K562 (cell line): ENCODE results near the gene PPP1R9A. TPM values are rescaled to one million over a fixed set of nuclear protein-coding genes. Genes with fewer than 3 reads are reported as not detected.

Experiments
- ATAC-seq: fragments of 200-7000 bp; cut with Tn5 transposase; 3 replicates; pipeline ENCODE4 v1.9.1; 2020; ENCODE audit warnings: moderate library complexity
- BruUV-seq: library from RNA; stranded (reverse); fragments of 400-500 nt; replicated peaks from 2 replicates; lab custom pipeline; 2021; lab: Mats Ljungman, UMichigan
- CTCF ChIA-PET: fragments of 300-600 bp; formaldehyde crosslinking; extraction: SDS; loops from one replicate; lab custom pipeline; 2021; ENCODE audit warnings: low intra/inter-chr PET ratio; lab: Yijun Ruan, JAX
- POLR2A ChIA-PET: fragments of 300-600, 350-650 bp; sonication (Branson Sonifier 250); formaldehyde crosslinking; extraction: SDS; loops from one replicate; lab custom pipeline; 2021; ENCODE audit warnings: antibody characterized with exemption, inconsistent platforms; lab: Yijun Ruan, JAX
- DNase-seq, 4 experiments: peaks; one replicate each; pipeline versions ENCODE4 v3.0.0 to v3.0.0-alpha.2; 2011 to 2018; ENCODE audit warnings: low spot score in 3 of 4, mixed read lengths in 3 of 4; ENCODE audit errors: extremely low read depth in 1 of 4
- FAIRE-seq: peaks from 2 replicates; lab custom pipeline; 2011; peaks lifted over from hg19 to GRCh38; lab: Jason Lieb, UNC
- H2AFZ ChIP-seq: 2 replicates; pipeline ENCODE4 v1.6.0; 2011; ENCODE audit warnings: low read depth, low read length, control low read depth, inconsistent platforms
- H3K27ac ChIP-seq: fragments of 200-600 bp; 3 replicates; pipeline ENCODE4 v1.8.0; 2011; ENCODE audit warnings: low read depth, mild to moderate bottlenecking, control low read depth, inconsistent platforms, low read length, moderate library complexity, mixed read lengths; ENCODE audit errors: extremely low read depth
- H3K27me3 ChIP-seq, 2 experiments: fragments of 300-600 bp in 1 of 2; 2 replicates in 1 of 2; 3 replicates in 1 of 2; pipeline versions ENCODE4 v1.6.0 to v1.8.0; 2011; ENCODE audit warnings: inconsistent platforms in 2 of 2, low read length in 2 of 2, mild to moderate bottlenecking in 1 of 2, mixed read lengths in 1 of 2, moderate library complexity in 1 of 2; ENCODE audit not compliant: control insufficient read depth in 2 of 2, insufficient read depth in 2 of 2
- H3K36me3 ChIP-seq: fragments of 300-600 bp; 3 replicates; pipeline ENCODE4 v1.8.0; 2011; ENCODE audit warnings: mild to moderate bottlenecking, low read length, inconsistent platforms; ENCODE audit not compliant: control insufficient read depth, insufficient read depth
- H3K4me1 ChIP-seq, 2 experiments: fragments of 200-600 bp in 1 of 2; replicated peaks in 1 of 2; 2 replicates in 1 of 2; 3 replicates in 1 of 2; pipeline versions ENCODE4 v1.5.1 to v1.8.0; 2011; ENCODE audit warnings: inconsistent platforms in 2 of 2, low read length in 2 of 2, mild to moderate bottlenecking in 1 of 2, mixed read lengths in 1 of 2, moderate library complexity in 1 of 2; ENCODE audit not compliant: control insufficient read depth in 2 of 2, insufficient read depth in 2 of 2
- H3K4me2 ChIP-seq: 2 replicates; pipeline ENCODE4 v1.6.1; 2011; ENCODE audit warnings: low read length, control low read depth, inconsistent platforms, mixed read lengths; ENCODE audit not compliant: insufficient read depth
- H3K4me3 ChIP-seq: fragments of 200-600 bp; sonication (generic), shearing (Covaris generic); 2 replicates; pipeline ENCODE4 v1.5.1; 2016; ENCODE audit warnings: control low read depth, inconsistent platforms
- H3K79me2 ChIP-seq: fragments of 200-600 bp; 3 replicates; pipeline ENCODE4 v1.8.0; 2011; ENCODE audit warnings: low read length, inconsistent platforms; ENCODE audit not compliant: control insufficient read depth, insufficient read depth
- H3K9ac ChIP-seq, 2 experiments: 2 replicates each; pipeline versions ENCODE4 v1.6.0 to v1.6.1; 2011; ENCODE audit warnings: low read depth in 2 of 2, low read length in 2 of 2, control low read depth in 1 of 2, inconsistent platforms in 1 of 2, mild to moderate bottlenecking in 1 of 2, mixed read lengths in 1 of 2; ENCODE audit not compliant: insufficient read depth in 1 of 2
- H3K9me1 ChIP-seq: one replicate; pipeline ENCODE4 v1.6.0; 2011; ENCODE audit warnings: inconsistent platforms, mild to moderate bottlenecking, low read length, moderate library complexity; ENCODE audit not compliant: control insufficient read depth, insufficient read depth
- H3K9me3 ChIP-seq: replicated peaks from 2 replicates; pipeline ENCODE4 v1.5.1; 2011; ENCODE audit warnings: low read depth, low read length, inconsistent platforms; ENCODE audit not compliant: control insufficient read depth, insufficient read depth
- H4K20me1 ChIP-seq: replicated peaks from 2 replicates; pipeline ENCODE4 v1.6.1; 2011; ENCODE audit warnings: low read length, inconsistent platforms, mixed read lengths; ENCODE audit not compliant: control insufficient read depth, insufficient read depth
- RNF2 ChIP-seq: sonication (generic); IDR thresholded peaks from 2 replicates; pipeline ENCODE4 v1.6.1; 2016
- in situ Hi-C: fragments of 300-500 bp; cut with MboI; formaldehyde crosslinking; loops from 4 replicates; pipeline ENCODE4 v1.15.0; 2018; ENCODE audit warnings: inconsistent platforms, mixed read lengths
- intact Hi-C: fragments of 100-400 bp; cut with micrococcal nuclease; formaldehyde crosslinking; loops from 2 replicates; pipeline ENCODE4 v1.14.2; 2022
- polyA plus RNA-seq, 8 experiments: library from polyadenylated mRNA; depleted of rRNA in 4 of 8; stranded (reverse) in 5 of 8; unstranded in 3 of 8; fragments of >200 nt; fragmentation: Nextera tagmentation in 2 of 8; fragmentation: Illumina TruSeq in 1 of 8; extraction: Ambion mirVana in 2 of 8; extraction: Trizol in 1 of 8; gene quantifications; 2 replicates each; pipeline versions ENCODE4 v1.2.1 to v1.2.3, GENCODE V29; 2011 to 2014; ENCODE audit warnings: inconsistent platforms in 1 of 8, missing spikeins in 1 of 8
- total RNA-seq, 7 experiments: library from RNA; depleted of rRNA in 6 of 7; stranded (reverse); fragments of >200 nt in 6 of 7; fragmentation: Illumina TruSeq in 2 of 7; extraction: Trizol in 2 of 7; gene quantifications; 2 replicates each; pipeline versions ENCODE4 v1.2.1 to v1.2.3, GENCODE V29; 2011 to 2021; ENCODE audit warnings: low replicate concordance in 1 of 7
- TF ChIP-seq, protein P1 (sequence below): fragments of 150-350 bp; conservative IDR thresholded peaks from 2 replicates; pipeline ENCODE4 v1.6.1; 2014; ENCODE audit warnings: low read length

PPP1R9A gene
- total and polyA plus RNA-seq, 9 of the 15 experiments (the other 6 are each of a cell fraction or from before 2014, with no cell fraction given), result 0.24 TPM; not detected in 8

DNA sequence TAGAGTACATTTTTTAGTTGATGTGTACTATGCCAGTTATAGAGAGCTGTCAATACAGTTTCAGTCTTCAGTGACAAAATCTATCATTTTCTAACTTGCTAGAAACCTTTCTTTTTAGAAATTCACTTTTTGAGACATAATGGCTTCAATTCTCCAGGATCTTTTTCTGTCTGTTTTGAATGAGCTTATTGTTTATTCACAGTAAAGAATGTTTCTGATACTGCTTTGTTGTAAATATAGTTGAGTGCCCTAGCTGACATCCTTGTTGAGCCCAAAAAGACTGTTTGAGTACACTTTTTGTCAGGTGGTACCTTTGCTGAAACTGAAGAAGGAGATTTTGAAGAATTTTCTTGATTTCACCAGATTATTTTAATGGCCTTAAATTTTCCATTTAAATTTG, 139.9 kb downstream of the PPP1R9A start:
- ChIA-PET POLR2A (no interaction called here), CTCF (no interaction called here)
- in situ Hi-C loops, result no loop called here

More for the DNA sequence above, 139.9 kb downstream of the PPP1R9A start:
- no peak overlapping the region for H3K4me3 ChIP-seq
- H3K9me3 ChIP-seq, result no peaks in the 10 kb centered on the region
- TF ChIP-seq RNF2, result no peak
- TF ChIP-seq, protein P1, sequence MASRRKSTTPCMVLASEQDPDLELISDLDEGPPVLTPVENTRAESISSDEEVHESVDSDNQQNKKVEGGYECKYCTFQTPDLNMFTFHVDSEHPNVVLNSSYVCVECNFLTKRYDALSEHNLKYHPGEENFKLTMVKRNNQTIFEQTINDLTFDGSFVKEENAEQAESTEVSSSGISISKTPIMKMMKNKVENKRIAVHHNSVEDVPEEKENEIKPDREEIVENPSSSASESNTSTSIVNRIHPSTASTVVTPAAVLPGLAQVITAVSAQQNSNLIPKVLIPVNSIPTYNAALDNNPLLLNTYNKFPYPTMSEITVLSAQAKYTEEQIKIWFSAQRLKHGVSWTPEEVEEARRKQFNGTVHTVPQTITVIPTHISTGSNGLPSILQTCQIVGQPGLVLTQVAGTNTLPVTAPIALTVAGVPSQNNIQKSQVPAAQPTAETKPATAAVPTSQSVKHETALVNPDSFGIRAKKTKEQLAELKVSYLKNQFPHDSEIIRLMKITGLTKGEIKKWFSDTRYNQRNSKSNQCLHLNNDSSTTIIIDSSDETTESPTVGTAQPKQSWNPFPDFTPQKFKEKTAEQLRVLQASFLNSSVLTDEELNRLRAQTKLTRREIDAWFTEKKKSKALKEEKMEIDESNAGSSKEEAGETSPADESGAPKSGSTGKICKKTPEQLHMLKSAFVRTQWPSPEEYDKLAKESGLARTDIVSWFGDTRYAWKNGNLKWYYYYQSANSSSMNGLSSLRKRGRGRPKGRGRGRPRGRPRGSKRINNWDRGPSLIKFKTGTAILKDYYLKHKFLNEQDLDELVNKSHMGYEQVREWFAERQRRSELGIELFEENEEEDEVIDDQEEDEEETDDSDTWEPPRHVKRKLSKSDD, result no peak
- FAIRE-seq (no peak), DNase-seq (no peak), ATAC-seq (no peak)
- H2AFZ ChIP-seq, result no peak overlapping the region
- no peak overlapping the region for H3K27ac ChIP-seq
- no peaks in the 10 kb centered on the region for H3K36me3 ChIP-seq
- H4K20me1 ChIP-seq, result no peaks in the 10 kb centered on the region
- no peak overlapping the region for H3K9ac ChIP-seq
- H3K4me1 ChIP-seq, result no peaks in the 10 kb centered on the region
- no peaks in the 10 kb centered on the region for H3K79me2 ChIP-seq
- H3K4me2 ChIP-seq, result no peak overlapping the region
- H3K9me1 ChIP-seq, result no peaks in the 10 kb centered on the region
- H3K27me3 ChIP-seq, result no peaks in the 10 kb centered on the region
- BruUV-seq, result no TSS peak
- intact Hi-C loops, result no loop called here
